Measurements from ENCODE around the gene OR52J3.

DNA sequence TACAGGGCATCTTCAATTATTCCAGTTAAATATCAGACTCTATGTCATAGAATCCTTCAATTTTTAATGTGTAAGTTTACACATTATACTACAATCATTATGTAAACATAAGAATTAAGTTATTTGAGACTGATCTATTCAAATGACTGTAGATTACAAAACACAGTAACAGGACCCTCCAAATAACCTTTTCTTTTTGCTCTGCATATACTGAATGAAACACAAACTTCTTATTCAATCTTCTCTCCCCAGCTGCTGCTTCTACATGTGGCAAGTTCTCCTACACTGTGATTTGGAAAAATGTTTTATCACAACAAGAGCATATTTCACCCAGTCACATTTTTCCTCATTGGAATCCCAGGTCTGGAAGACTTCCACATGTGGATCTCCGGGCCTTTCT lies at the start of gene OR52J3:
- no peak for TF ChIP-seq SP1 (IDR thresholded peaks at IDR 0.05)
- TF ChIP-seq SP1 (CRISPR knock-in tag; IDR thresholded peaks at IDR 0.05): no peak
- no peak for TF ChIP-seq MED13 (CRISPR knock-in tag; IDR thresholded peaks at IDR 0.05)
- TF ChIP-seq, protein P1, sequence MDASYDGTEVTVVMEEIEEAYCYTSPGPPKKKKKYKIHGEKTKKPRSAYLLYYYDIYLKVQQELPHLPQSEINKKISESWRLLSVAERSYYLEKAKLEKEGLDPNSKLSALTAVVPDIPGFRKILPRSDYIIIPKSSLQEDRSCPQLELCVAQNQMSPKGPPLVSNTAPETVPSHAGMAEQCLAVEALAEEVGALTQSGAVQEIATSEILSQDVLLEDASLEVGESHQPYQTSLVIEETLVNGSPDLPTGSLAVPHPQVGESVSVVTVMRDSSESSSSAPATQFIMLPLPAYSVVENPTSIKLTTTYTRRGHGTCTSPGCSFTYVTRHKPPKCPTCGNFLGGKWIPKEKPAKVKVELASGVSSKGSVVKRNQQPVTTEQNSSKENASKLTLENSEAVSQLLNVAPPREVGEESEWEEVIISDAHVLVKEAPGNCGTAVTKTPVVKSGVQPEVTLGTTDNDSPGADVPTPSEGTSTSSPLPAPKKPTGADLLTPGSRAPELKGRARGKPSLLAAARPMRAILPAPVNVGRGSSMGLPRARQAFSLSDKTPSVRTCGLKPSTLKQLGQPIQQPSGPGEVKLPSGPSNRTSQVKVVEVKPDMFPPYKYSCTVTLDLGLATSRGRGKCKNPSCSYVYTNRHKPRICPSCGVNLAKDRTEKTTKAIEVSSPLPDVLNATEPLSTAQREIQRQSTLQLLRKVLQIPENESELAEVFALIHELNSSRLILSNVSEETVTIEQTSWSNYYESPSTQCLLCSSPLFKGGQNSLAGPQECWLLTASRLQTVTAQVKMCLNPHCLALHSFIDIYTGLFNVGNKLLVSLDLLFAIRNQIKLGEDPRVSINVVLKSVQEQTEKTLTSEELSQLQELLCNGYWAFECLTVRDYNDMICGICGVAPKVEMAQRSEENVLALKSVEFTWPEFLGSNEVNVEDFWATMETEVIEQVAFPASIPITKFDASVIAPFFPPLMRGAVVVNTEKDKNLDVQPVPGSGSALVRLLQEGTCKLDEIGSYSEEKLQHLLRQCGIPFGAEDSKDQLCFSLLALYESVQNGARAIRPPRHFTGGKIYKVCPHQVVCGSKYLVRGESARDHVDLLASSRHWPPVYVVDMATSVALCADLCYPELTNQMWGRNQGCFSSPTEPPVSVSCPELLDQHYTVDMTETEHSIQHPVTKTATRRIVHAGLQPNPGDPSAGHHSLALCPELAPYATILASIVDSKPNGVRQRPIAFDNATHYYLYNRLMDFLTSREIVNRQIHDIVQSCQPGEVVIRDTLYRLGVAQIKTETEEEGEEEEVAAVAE (CRISPR knock-in tag; IDR thresholded peaks at IDR 0.05; ENCODE audit: borderline replicate concordance): no peak
- TF ChIP-seq NCOA5 (CRISPR knock-in tag; IDR thresholded peaks at IDR 0.05): no peak
- TF ChIP-seq, protein P2, sequence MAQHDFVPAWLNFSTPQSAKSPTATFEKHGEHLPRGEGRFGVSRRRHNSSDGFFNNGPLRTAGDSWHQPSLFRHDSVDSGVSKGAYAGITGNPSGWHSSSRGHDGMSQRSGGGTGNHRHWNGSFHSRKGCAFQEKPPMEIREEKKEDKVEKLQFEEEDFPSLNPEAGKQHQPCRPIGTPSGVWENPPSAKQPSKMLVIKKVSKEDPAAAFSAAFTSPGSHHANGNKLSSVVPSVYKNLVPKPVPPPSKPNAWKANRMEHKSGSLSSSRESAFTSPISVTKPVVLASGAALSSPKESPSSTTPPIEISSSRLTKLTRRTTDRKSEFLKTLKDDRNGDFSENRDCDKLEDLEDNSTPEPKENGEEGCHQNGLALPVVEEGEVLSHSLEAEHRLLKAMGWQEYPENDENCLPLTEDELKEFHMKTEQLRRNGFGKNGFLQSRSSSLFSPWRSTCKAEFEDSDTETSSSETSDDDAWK (CRISPR knock-in tag; IDR thresholded peaks at IDR 0.05): no peak
- TF ChIP-seq, protein P3, sequence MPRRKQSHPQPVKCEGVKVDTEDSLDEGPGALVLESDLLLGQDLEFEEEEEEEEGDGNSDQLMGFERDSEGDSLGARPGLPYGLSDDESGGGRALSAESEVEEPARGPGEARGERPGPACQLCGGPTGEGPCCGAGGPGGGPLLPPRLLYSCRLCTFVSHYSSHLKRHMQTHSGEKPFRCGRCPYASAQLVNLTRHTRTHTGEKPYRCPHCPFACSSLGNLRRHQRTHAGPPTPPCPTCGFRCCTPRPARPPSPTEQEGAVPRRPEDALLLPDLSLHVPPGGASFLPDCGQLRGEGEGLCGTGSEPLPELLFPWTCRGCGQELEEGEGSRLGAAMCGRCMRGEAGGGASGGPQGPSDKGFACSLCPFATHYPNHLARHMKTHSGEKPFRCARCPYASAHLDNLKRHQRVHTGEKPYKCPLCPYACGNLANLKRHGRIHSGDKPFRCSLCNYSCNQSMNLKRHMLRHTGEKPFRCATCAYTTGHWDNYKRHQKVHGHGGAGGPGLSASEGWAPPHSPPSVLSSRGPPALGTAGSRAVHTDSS (CRISPR knock-in tag; conservative IDR thresholded peaks at IDR 0.05): no peak
- no peak for TF ChIP-seq DPF2 (CRISPR knock-in tag; IDR thresholded peaks at IDR 0.05; ENCODE audit: borderline replicate concordance, low read depth)
- TF ChIP-seq HOXA7 (CRISPR knock-in tag; IDR thresholded peaks at IDR 0.05): no peak
- TF ChIP-seq, protein P4, sequence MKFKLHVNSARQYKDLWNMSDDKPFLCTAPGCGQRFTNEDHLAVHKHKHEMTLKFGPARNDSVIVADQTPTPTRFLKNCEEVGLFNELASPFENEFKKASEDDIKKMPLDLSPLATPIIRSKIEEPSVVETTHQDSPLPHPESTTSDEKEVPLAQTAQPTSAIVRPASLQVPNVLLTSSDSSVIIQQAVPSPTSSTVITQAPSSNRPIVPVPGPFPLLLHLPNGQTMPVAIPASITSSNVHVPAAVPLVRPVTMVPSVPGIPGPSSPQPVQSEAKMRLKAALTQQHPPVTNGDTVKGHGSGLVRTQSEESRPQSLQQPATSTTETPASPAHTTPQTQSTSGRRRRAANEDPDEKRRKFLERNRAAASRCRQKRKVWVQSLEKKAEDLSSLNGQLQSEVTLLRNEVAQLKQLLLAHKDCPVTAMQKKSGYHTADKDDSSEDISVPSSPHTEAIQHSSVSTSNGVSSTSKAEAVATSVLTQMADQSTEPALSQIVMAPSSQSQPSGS (CRISPR knock-in tag; IDR thresholded peaks at IDR 0.05): no peak
- no peak for TF ChIP-seq SMC3 (IDR thresholded peaks at IDR 0.05; ENCODE audit: low read length)
- TF ChIP-seq CREB1 (IDR thresholded peaks at IDR 0.05): no peak
- no peak for TF ChIP-seq CREB1 (CRISPR knock-in tag; IDR thresholded peaks at IDR 0.05)
- TF ChIP-seq, protein P5, sequence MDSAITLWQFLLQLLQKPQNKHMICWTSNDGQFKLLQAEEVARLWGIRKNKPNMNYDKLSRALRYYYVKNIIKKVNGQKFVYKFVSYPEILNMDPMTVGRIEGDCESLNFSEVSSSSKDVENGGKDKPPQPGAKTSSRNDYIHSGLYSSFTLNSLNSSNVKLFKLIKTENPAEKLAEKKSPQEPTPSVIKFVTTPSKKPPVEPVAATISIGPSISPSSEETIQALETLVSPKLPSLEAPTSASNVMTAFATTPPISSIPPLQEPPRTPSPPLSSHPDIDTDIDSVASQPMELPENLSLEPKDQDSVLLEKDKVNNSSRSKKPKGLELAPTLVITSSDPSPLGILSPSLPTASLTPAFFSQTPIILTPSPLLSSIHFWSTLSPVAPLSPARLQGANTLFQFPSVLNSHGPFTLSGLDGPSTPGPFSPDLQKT (CRISPR knock-in tag; IDR thresholded peaks at IDR 0.05; ENCODE audit: borderline replicate concordance): no peak
- no peak for TF ChIP-seq ZNF235 (CRISPR knock-in tag; IDR thresholded peaks at IDR 0.05; ENCODE audit: borderline replicate concordance)
- TF ChIP-seq EZH2 (conservative IDR thresholded peaks at IDR 0.05; ENCODE audit: low read depth, low read length): no peak
